Endometrium (tissue), 2 donors: ENCODE measurements around the gene SNPH.

Experiments
- FAIRE-seq: peaks from 2 replicates; lab custom pipeline; 2012; peaks lifted over from hg19 to GRCh38; lab: Jason Lieb, UNC
- donor health status: control.
- donor health status: control.

SNPH gene

GRCh38 chr20:1306316-1307135 is 40.4 kb downstream of the SNPH start:
- FAIRE-seq, result no peak

GRCh38 chr20:1307171-1307570 is 41.1 kb downstream of the SNPH start:
- FAIRE-seq, result no peak

- FAIRE-seq, result no peak
Observed at GRCh38 chr20:1307571-1307971, 41.5 kb downstream of the SNPH start.

GRCh38 chr20:1308067-1308701 is 42.1 kb downstream of the SNPH start:
- no peak for FAIRE-seq

GRCh38 chr20:1308702-1309095 is 42.6 kb downstream of the SNPH start:
- FAIRE-seq, result no peak

GRCh38 chr20:1309439-1309847 is 43.3 kb downstream of the SNPH start:
- no peak for FAIRE-seq

GRCh38 chr20:1310071-1310470 is 44.0 kb downstream of the SNPH start:
- no peak for FAIRE-seq

- FAIRE-seq, result no peak
Observed at GRCh38 chr20:1310506-1311190, 44.6 kb downstream of the SNPH start.

GRCh38 chr20:1312308-1312707 is 46.2 kb downstream of the SNPH start:
- FAIRE-seq, result no peak

GRCh38 chr20:1312904-1313235 is 46.8 kb downstream of the SNPH start:
- FAIRE-seq, result no peak

GRCh38 chr20:1313236-1313964 is 47.3 kb downstream of the SNPH start:
- FAIRE-seq, result no peak

GRCh38 chr20:1315804-1316203 is 49.7 kb downstream of the SNPH start:
- FAIRE-seq, result no peak

GRCh38 chr20:1317545-1318255 is 51.6 kb downstream of the SNPH start:
- FAIRE-seq, result no peak

GRCh38 chr20:1319051-1319450 is 53.0 kb downstream of the SNPH start:
- FAIRE-seq, result no peak

GRCh38 chr20:1319462-1319861 is 53.4 kb downstream of the SNPH start:
- FAIRE-seq, result no peak

- FAIRE-seq, result no peak
Observed at GRCh38 chr20:1320016-1320415, 53.9 kb downstream of the SNPH start.

GRCh38 chr20:1320902-1321653 is 55.0 kb downstream of the SNPH start:
- FAIRE-seq, result no peak

- no peak for FAIRE-seq
Observed at GRCh38 chr20:1321654-1321939, 55.5 kb downstream of the SNPH start.

- no peak for FAIRE-seq
Observed at GRCh38 chr20:1322511-1323245, 56.6 kb downstream of the SNPH start.

- no peak for FAIRE-seq
Observed at GRCh38 chr20:1323256-1323655, 57.2 kb downstream of the SNPH start.
